ENCODE measurements around the gene ATXN1.

DNA sequence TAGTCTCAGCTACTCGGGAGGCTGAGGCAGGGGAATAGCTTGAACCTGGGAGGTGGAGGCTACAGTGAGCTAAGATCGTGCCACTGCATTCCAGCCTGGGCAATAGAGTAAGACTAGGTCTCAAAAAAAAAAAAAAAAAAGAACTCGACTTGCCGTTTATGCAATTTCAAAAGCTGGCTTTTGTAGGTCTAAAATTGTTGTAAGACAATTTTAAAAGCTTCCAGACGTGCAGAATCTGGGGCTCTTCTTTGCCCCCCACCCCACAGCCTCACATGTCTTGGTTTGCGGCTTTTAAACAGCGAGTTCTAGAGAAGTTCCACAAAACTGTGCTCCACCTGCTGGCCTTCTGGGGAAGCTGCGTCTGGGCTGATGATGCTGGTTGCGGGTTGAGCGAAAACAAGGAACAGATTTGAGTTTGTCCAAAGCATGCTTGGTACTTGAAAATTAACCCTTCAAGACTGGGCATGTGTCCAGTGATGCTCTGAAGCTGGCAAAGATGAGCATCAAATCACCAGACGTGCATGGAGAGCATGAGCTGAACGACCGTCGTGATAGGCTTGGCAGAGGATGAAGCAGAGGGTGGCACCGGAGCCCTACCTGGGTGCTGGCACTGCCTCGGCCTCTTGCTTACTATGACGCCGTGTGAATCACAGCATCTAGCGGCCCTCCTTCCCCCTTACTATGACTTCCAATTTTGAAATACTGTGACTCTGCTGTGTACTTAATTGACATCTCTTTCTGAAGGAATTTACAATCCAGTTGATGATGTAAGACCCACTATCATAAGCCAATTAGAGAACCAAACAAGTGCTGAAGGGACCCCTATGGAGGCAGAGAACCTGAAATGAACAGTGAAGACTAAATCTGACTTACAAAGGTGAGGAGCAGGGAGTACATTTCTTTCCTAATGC is 351.5 kb downstream of the ATXN1 start:
- peak; percentile 83 for TF ChIP-seq CTCF (conservative IDR thresholded peaks at IDR 0.05; ENCODE audit: low read depth in 2 of 2)
- TF ChIP-seq POLR2AphosphoS5 (IDR thresholded peaks at IDR 0.05; ENCODE audit: low read depth) = no peak
- no peak for TF ChIP-seq REST (IDR thresholded peaks at IDR 0.05; ENCODE audit: unreplicated experiment)
- no peak for TF ChIP-seq EZH2phosphoT487 (IDR thresholded peaks at IDR 0.05; ENCODE audit: unreplicated experiment)

Measured in GM23338 (cell line).